Mesenchymal stem cell (in vitro differentiated cells and primary cell): Measurements from ENCODE around the gene COQ7.
A peak's percentile ranks its signal among the peaks of the same experiment; 100 is the strongest.

Source experiments
- DNase-seq: peaks from one replicate; pipeline ENCODE4 v3.0.0-alpha.2; 2013
- H2AFZ ChIP-seq: one replicate; pipeline ENCODE4 v1.6.1; 2013; ENCODE audit warnings: low read depth, mild to moderate bottlenecking, control low read depth, inconsistent platforms, low read length, moderate library complexity
- H2AK5ac ChIP-seq: 2 replicates; pipeline ENCODE4 v1.6.1; 2013; ENCODE audit warnings: low read length, moderate library complexity, mild to moderate bottlenecking, inconsistent platforms; ENCODE audit not compliant: severe bottlenecking
- H2BK120ac ChIP-seq: one replicate; pipeline ENCODE4 v1.6.1; 2013; ENCODE audit warnings: low read depth, mild to moderate bottlenecking, inconsistent platforms, low read length, moderate library complexity
- H2BK12ac ChIP-seq, 2 experiments: one replicate each; pipeline ENCODE4 v1.6.1; 2013; ENCODE audit warnings: inconsistent platforms in 2 of 2, low read length in 2 of 2, mild to moderate bottlenecking in 2 of 2, moderate library complexity in 2 of 2, control low read depth in 1 of 2
- H2BK15ac ChIP-seq: one replicate; pipeline ENCODE4 v1.6.1; 2013; ENCODE audit warnings: mild to moderate bottlenecking, low read depth, inconsistent platforms; ENCODE audit not compliant: poor library complexity, severe bottlenecking
- H2BK5ac ChIP-seq: 2 replicates; pipeline ENCODE4 v1.6.1; 2013; ENCODE audit warnings: low read depth, mild to moderate bottlenecking, low read length, control low read depth, inconsistent platforms; ENCODE audit not compliant: poor library complexity, severe bottlenecking
- H3K14ac ChIP-seq, 2 experiments: one replicate each; pipeline ENCODE4 v1.6.1; 2013; ENCODE audit warnings: inconsistent platforms in 2 of 2, low read length in 2 of 2, control low read depth in 1 of 2, mild to moderate bottlenecking in 1 of 2, moderate library complexity in 1 of 2
- H3K18ac ChIP-seq, 2 experiments: one replicate each; pipeline ENCODE4 v1.6.1; 2013; ENCODE audit warnings: inconsistent platforms in 2 of 2, low read length in 2 of 2, control low read depth in 1 of 2, low read depth in 1 of 2, mild to moderate bottlenecking in 1 of 2
- H3K23ac ChIP-seq, 2 experiments: one replicate each; pipeline ENCODE4 v1.6.1; 2013; ENCODE audit warnings: inconsistent platforms in 2 of 2, low read length in 2 of 2, mild to moderate bottlenecking in 2 of 2, moderate library complexity in 2 of 2, control low read depth in 1 of 2
- H3K27ac ChIP-seq: 2 replicates; pipeline ENCODE4 v1.5.1; 2013; ENCODE audit warnings: mild to moderate bottlenecking, moderate library complexity, low read length, control low read depth, inconsistent platforms; ENCODE audit not compliant: poor library complexity, severe bottlenecking
- H3K27me3 ChIP-seq, 2 experiments: 2 replicates each; pipeline versions ENCODE4 v1.6.1 to v1.7.0; 2013; ENCODE audit warnings: low read length in 2 of 2, mild to moderate bottlenecking in 2 of 2, moderate library complexity in 2 of 2, control low read depth in 1 of 2, inconsistent platforms in 1 of 2; ENCODE audit not compliant: control insufficient read depth in 1 of 2, insufficient read depth in 1 of 2
- H3K36me3 ChIP-seq, 2 experiments: 2 replicates each; pipeline versions ENCODE4 v1.6.1 to v1.7.0; 2013; ENCODE audit warnings: low read length in 2 of 2, control low read depth in 1 of 2, inconsistent platforms in 1 of 2, low read depth in 1 of 2, mild to moderate bottlenecking in 1 of 2; ENCODE audit not compliant: insufficient read depth in 2 of 2, control insufficient read depth in 1 of 2
- H3K4ac ChIP-seq, 2 experiments: one replicate each; pipeline ENCODE4 v1.6.1; 2013; ENCODE audit warnings: inconsistent platforms in 2 of 2, low read length in 2 of 2, mild to moderate bottlenecking in 2 of 2, moderate library complexity in 2 of 2, control low read depth in 1 of 2, low read depth in 1 of 2
- H3K4me1 ChIP-seq: 2 replicates; pipeline ENCODE4 v1.6.1; 2013; ENCODE audit warnings: low read depth, low read length, control low read depth; ENCODE audit not compliant: control insufficient read depth, insufficient read depth
- H3K4me2 ChIP-seq: 2 replicates; pipeline ENCODE4 v1.6.1; 2013; ENCODE audit warnings: low read length, mild to moderate bottlenecking, inconsistent platforms; ENCODE audit not compliant: poor library complexity, severe bottlenecking
- H3K4me3 ChIP-seq, 2 experiments: 2 replicates each; pipeline versions ENCODE4 v1.5.1 to v1.7.0; 2013; ENCODE audit warnings: low read length in 2 of 2, mild to moderate bottlenecking in 2 of 2, control low read depth in 1 of 2, low read depth in 1 of 2; ENCODE audit not compliant: insufficient read depth in 1 of 2
- H3K79me1 ChIP-seq: replicated peaks from 2 replicates; pipeline ENCODE4 v1.6.1; 2013; ENCODE audit warnings: mild to moderate bottlenecking, control low read depth, low read length, inconsistent platforms; ENCODE audit not compliant: poor library complexity, severe bottlenecking
- H3K9ac ChIP-seq: 2 replicates; pipeline ENCODE4 v1.7.0; 2013; ENCODE audit warnings: mild to moderate bottlenecking, low read length, moderate library complexity
- H3K9me3 ChIP-seq: 2 replicates; pipeline ENCODE4 v1.7.0; 2013; ENCODE audit warnings: mild to moderate bottlenecking, low read length; ENCODE audit not compliant: control insufficient read depth
- H4K8ac ChIP-seq: one replicate; pipeline ENCODE4 v1.6.1; 2013; ENCODE audit warnings: inconsistent platforms, mild to moderate bottlenecking, low read length, moderate library complexity
- H4K91ac ChIP-seq: one replicate; pipeline ENCODE4 v1.6.1; 2013; ENCODE audit warnings: mild to moderate bottlenecking, low read length, inconsistent platforms
- WGBS: methylation state at CpG from one replicate; pipeline ENCODE4 v1.1.7; 2013; ENCODE audit warnings: mixed read lengths; 5-methylcytosine and 5-hydroxymethylcytosine counted together

COQ7 gene

DNA sequence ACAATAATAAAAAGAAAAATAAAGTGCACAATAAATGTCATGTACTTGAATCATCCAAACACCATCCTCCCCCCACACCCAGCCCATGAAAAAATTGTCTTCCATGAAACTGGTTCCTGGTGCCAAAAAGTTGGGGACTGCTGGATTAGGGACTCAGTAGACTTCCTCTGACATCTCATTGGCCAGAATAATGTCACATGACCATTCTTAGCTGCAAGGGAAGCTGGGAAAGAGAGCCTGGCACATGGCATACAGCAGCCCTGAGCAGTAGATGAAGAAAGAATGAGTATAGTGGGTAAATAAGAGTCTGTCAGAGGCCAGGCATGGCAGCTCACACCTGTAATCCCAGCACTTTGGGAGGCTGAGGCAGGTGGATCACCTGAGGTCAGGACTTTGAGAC lies 58.9 kb downstream of the COQ7 start:
- H2BK15ac ChIP-seq = no peak overlapping the region
- H3K36me3 ChIP-seq = peaks cover 12 to 15% of the 10 kb centered on the region in 2 experiments
- peaks cover 11% of the 10 kb centered on the region for H3K79me1 ChIP-seq
- no peak overlapping the region for H3K4me2 ChIP-seq
- H2BK5ac ChIP-seq = no peak overlapping the region
- no peak for DNase-seq
- no peaks in the 10 kb centered on the region for H3K27me3 ChIP-seq
- no peak overlapping the region for H2AFZ ChIP-seq
- H3K27ac ChIP-seq = no peak overlapping the region
- no peak overlapping the region for H3K9ac ChIP-seq
- no peak overlapping the region for H4K8ac ChIP-seq
- H3K14ac ChIP-seq = no peak overlapping the region
- peaks cover 4% of the 10 kb centered on the region for H3K9me3 ChIP-seq
- no peak overlapping the region for H3K18ac ChIP-seq
- no peak overlapping the region for H2BK12ac ChIP-seq
- H2AK5ac ChIP-seq = no peak overlapping the region
- H3K4ac ChIP-seq = no peak overlapping the region
- no peak overlapping the region for H2BK120ac ChIP-seq
- no peak overlapping the region for H3K23ac ChIP-seq
- no peak overlapping the region for H3K4me3 ChIP-seq
- peaks cover 4% of the 10 kb centered on the region for H3K4me1 ChIP-seq
- no peak overlapping the region for H4K91ac ChIP-seq

DNA sequence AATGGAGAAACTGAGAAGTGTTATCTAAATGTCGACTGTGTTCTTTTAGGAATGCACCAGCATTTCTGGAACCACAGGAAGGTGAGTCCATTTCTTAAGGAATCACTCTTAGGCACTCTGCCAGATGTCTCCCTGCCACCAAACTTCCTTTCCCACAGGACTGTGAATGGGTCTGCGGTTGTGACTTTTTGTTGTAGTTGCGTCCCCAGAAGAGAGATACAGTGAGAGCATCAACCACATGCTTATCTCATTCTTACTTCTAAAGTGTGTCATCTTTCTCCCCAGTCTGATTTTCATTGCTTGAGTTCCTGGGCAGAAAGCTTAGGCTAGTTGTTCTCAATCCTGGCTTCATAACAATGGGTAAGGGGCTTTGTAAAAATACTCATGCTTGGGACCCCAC lies 59.8 kb downstream of the COQ7 start:
- H3K27me3 ChIP-seq = no peaks in the 10 kb centered on the region
- no peak overlapping the region for H3K14ac ChIP-seq
- no peak overlapping the region for H4K8ac ChIP-seq
- no peak overlapping the region for H3K4me2 ChIP-seq
- H3K23ac ChIP-seq = no peak overlapping the region
- H4K91ac ChIP-seq = no peak overlapping the region
- DNase-seq = no peak
- WGBS = 100% methylated on average over 3 of the region's 3 CpGs
- peaks cover 4% of the 10 kb centered on the region for H3K9me3 ChIP-seq
- H3K18ac ChIP-seq = peak overlapping the region in 1 of 2 experiments; percentile 42
- H3K4me1 ChIP-seq = peaks cover 6% of the 10 kb centered on the region
- peaks cover 8 to 14% of the 10 kb centered on the region in 2 experiments for H3K36me3 ChIP-seq
- H2AFZ ChIP-seq = no peak overlapping the region
- peaks cover 5% of the 10 kb centered on the region for H3K79me1 ChIP-seq
- no peak overlapping the region for H2BK120ac ChIP-seq
- no peak overlapping the region for H2BK5ac ChIP-seq
- no peak overlapping the region for H2BK12ac ChIP-seq
- no peak overlapping the region for H3K4ac ChIP-seq
- no peak overlapping the region for H2BK15ac ChIP-seq
- H3K4me3 ChIP-seq = no peak overlapping the region
- no peak overlapping the region for H3K9ac ChIP-seq
- H2AK5ac ChIP-seq = no peak overlapping the region
- no peak overlapping the region for H3K27ac ChIP-seq

DNA sequence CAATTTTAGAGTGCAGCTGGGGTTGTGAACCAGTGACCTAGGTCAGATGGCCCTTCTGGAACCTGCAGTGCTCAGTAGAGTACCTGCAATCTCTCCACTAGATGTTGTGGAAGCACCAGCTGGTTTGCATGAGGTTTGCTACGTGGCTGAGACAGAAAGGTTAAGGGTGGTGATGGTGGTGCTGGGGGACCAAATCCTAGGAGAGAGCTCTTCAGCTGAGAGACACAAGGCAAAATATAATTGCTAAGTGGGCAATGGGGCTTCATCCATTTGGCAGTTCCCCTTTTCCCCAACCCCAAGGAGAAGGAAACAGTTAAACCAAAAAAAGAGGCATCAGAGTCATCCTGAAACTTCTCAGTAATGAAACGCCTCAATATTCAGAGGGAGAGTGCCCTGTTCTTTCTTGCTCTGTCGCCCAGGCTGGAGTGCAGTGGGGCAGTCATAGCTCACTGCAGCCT lies 60.3 kb downstream of the COQ7 start:
- Histone ChIP-seq H3K18ac (peak overlapping the region in 1 of 2 experiments; percentile 42), H4K91ac (no peak overlapping the region), H2AFZ (no peak overlapping the region), H2BK15ac (no peak overlapping the region), H2BK5ac (no peak overlapping the region), H3K4me2 (no peak overlapping the region), H3K9ac (no peak overlapping the region), H3K27ac (no peak overlapping the region), H2AK5ac (no peak overlapping the region), H3K27me3 (no peaks in the 10 kb centered on the region), H3K4me3 (no peak overlapping the region), H3K79me1 (peaks cover under 1% of the 10 kb centered on the region), H4K8ac (no peak overlapping the region), H2BK12ac (peak overlapping the region in 1 of 2 experiments; percentile 81), H3K36me3 (peaks cover 8 to 10% of the 10 kb centered on the region in 2 experiments), H3K9me3 (peaks cover 4% of the 10 kb centered on the region), H3K4me1 (peaks cover 6% of the 10 kb centered on the region), H3K23ac (no peak overlapping the region), H3K14ac (no peak overlapping the region), H3K4ac (no peak overlapping the region), H2BK120ac (no peak overlapping the region)
- 90% methylated on average over 3 of the region's 3 CpGs for WGBS
- no peak for DNase-seq

DNA sequence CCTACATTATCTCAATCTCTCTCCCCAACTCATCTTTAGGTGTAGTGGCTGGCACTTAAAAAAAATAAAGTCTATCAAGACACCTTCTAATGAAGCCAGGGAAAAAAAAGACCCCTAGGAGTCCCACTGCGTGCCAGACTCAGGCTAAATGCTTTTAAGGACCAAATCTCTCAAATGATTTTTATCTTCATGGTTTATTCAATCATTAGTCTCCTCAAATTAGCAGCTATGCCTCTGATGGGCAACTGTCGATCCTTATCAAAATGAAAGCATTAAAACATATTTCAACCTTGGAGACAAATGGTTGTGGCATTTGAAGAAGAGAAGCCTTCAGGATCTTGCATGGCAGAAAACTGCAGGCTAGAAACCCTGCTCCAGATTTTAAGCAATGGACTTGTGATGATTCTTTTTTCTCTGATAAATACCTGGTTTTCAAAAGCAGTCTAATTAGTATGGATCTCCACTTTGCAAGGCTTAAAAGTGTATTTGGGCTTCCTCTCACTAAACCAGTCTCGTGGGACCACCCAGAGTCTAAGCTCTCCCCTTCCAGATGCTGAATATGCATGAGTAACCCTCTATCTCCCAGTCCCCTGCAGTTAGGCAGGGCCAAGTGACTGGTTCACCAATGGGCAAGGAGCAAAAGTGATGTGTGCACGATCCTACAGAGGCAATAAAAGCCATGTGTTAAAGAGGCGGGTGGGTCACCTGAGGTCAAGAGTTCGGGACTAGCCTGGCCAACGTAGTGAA lies 61.2 kb downstream of the COQ7 start:
- H2AFZ ChIP-seq = no peak overlapping the region
- H3K9me3 ChIP-seq = peaks cover 4% of the 10 kb centered on the region
- H3K23ac ChIP-seq = no peak overlapping the region
- H3K79me1 ChIP-seq = no peaks in the 10 kb centered on the region
- no peak overlapping the region for H4K8ac ChIP-seq
- H2BK120ac ChIP-seq = no peak overlapping the region
- 50% methylated on average over 4 of the region's 7 CpGs for WGBS
- no peak overlapping the region for H3K9ac ChIP-seq
- H3K4ac ChIP-seq = no peak overlapping the region
- no peak overlapping the region for H3K18ac ChIP-seq
- no peak overlapping the region for H3K4me3 ChIP-seq
- H2AK5ac ChIP-seq = no peak overlapping the region
- no peak for DNase-seq
- no peak overlapping the region for H4K91ac ChIP-seq
- no peaks in the 10 kb centered on the region for H3K27me3 ChIP-seq
- H2BK5ac ChIP-seq = no peak overlapping the region
- no peak overlapping the region for H3K14ac ChIP-seq
- H3K27ac ChIP-seq = no peak overlapping the region
- H2BK15ac ChIP-seq = no peak overlapping the region
- peaks cover 4 to 10% of the 10 kb centered on the region in 2 experiments for H3K36me3 ChIP-seq
- H2BK12ac ChIP-seq = no peak overlapping the region
- H3K4me1 ChIP-seq = peaks cover 6% of the 10 kb centered on the region
- H3K4me2 ChIP-seq = no peak overlapping the region
